Measurements from ENCODE around the gene TRDMT1.
A peak's percentile ranks its signal among the peaks of the same experiment; 100 is the strongest.

The TRDMT1 gene

DNA sequence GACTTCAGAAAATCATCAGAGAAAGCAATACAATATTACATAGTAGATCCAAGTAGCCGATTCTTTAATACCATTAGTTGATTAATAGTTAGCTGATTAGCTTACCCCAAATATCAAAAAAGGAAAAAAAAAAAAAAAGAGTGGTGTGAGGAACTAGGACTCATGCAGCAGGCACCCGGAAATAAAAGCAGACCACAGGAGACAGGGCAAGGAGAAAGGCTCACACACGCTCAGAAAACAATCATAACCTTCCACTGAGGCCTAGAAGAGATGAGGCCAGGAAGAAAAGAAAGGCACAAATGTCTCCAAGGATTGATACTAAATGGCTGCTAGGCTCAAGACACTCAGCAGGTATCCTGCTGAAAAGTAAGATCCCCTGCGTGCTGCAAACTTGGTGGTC lies 25.9 kb downstream of the TRDMT1 start:
- peak; percentile 65 for DNase-seq (ENCODE audit: low read depth)

DNA sequence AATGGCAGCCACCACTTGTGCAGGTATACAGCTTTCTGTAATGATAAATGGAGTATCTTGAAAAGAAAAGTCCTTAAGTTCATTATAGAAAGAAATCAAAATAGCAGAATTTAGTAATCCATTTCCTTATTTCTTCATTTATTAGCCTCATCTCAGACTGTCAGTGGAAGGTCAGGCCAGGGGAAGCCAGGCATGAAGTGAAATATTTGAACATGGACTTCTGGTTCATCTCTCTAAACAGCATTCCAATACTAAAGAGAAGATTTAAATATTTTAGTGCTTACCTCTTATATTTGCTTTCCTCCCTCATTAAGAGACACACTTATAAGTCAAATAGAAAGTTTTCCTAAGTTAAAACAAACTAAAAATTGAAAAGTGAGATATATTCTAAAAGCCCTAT lies 26.8 kb downstream of the TRDMT1 start:
- peak; percentile 67 for DNase-seq (ENCODE audit: low read depth)

DNA sequence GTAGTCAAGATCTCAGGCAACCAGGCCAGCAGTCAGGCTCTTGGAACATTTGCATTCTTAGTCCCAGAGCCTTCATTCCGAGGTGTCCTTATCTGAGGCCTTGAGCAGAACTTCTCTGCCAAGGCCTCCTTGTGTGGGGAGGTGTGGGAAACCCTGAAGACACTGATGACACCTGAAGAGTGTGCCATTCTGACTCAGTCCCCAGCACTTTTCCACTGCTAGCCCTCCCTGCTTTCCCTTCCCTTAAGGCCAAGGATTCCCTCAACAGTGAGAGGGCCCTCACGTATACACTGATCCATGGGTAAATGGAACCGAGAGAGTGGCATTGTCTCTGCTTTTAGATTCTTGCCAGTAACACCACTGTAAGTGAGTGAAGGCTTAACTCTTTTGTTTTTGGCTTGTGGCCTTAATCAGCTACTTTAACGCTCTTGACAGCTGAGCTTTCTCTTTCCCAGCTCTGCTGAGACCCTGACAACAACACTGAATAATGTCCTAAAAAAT lies 30.3 kb downstream of the TRDMT1 start:
- DNase-seq (ENCODE audit: low read depth), result no peak

GRCh38 chr10:17169803-17170202 lies 31.7 kb downstream of the TRDMT1 start:
- no peak for DNase-seq (ENCODE audit: low read depth)

DNA sequence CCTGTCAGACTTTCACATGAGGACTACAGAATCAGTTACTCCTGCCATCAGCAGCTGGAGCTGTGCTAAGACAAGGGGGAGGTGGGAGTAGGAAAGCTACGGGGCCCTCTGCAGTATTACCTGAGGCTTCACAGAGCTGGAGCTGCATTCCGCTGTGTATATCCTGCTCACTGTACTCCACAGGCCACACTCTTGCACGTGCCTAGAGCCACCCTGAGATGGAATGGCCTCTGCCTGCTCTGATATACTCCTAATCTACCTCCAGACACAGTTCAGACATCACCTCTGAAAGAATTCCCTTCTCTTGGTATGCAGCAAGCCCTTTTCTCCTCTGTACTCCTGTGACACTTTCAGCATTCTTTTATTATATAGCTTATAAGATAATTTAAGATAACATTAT lies 34.8 kb downstream of the TRDMT1 start:
- no peak for DNase-seq (ENCODE audit: low read depth)

GRCh38 chr10:17162828-17163227 lies 38.6 kb downstream of the TRDMT1 start:
- DNase-seq (ENCODE audit: low read depth), result no peak

DNA sequence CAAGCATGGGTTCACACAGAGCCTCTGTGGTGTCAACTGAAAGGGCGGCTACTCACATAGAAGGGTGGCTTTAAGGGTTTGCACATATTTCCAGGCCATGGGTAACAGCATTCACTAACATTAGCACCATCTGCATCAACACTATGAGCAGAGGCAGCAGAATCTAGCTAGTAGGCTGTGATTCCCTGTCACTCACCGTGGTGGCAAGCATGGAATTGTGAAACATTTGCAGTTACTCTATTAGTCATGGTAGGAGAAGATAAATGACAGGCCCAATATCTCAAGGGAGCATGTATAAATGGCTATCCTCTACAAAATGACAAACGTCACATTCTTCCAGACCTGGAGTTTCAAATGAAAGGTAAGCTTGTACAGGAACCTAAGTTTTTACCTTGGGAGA lies 39.7 kb downstream of the TRDMT1 start:
- DNase-seq (ENCODE audit: low read depth), result no peak

DNA sequence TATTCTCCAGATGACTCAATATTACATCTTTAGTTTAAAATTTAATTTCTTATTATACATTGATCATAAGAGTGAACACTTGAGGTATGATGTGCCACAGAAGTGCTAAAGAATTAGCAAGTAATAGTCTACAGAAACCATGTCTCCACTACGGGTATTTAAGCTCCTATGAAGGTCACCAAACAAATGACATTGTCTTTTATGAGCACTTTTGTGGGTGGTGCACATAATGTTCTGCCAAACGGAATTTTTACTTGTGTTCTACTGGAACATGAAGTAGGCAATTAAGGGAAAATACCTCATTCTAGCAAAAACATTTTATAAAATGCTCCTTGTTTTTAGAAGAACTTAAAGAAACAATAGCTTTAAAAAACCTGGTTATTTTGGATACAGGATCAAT lies 44.4 kb downstream of the TRDMT1 start:
- DNase-seq (ENCODE audit: low read depth), result no peak

DNA sequence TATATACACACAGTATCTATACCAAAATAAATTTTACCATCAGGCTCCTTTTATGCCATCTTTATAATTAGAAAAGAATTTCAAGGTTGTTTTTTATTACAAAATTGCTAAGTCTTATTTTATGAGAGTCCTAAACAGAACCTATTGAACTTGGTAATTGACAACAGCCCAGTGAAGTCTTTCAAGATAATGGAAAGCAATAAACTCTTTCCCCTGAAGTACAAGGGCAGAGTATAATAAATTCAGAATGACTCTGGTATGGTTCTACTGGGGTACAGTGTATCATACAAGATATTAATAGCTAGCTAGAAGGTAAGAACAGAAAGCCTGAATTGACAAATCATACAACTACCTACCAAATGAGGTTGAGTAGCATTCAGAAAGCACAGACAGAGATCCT lies 45.6 kb downstream of the TRDMT1 start:
- DNase-seq (ENCODE audit: low read depth), result no peak

- DNase-seq (ENCODE audit: low read depth), result peak; percentile 24
Measured at GRCh38 chr10:17154116-17154515, 47.4 kb downstream of the TRDMT1 start.

DNA sequence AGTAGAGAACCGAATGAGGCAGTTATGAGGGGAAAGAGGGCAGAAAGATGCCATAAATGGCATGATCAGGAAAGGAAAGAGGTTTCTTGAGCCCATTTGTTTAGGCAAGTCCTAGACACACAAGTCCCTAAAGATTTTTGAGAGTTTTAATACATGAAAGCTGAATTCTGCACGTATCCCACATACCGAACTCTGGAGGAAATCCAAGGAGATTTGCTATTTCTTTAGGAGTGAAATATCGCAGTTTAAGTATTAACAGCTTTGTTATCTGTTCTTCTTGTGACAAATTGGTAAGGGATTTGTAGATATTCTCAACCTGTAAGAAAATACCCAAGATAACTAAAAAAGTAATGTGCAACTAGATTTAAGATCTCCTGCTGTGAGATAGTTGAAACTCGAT lies 48.2 kb downstream of the TRDMT1 start:
- DNase-seq (ENCODE audit: low read depth), result no peak

GRCh38 chr10:17151716-17152115 lies 49.8 kb downstream of the TRDMT1 start:
- no peak for DNase-seq (ENCODE audit: low read depth)

DNA sequence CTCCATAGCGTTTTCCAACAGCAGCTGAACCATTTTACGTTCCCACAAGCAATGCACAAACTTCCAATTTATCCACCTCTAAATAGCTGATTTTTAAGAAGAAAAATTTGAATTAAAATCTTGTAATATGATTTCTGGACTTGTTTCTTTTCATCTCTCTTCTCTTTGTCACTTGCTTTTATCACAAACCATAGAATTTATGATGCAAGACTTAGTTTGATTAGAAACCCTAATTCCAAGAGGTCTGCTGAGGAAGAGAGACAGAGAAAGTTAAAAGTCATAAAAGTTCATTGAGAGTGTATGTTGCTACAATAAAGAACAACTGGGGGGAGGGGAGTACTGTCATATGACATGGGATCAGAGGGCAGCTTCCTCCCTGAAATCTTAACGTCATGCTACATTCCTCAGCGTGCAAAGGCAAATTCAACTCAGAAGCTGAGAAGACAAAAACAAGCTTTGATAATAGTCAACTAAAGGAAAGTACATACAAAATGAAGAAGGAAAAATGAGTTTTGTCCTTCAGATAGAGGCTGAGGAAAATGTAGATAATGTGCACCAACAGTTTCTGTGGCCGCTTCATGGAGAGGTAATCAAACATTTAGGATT lies 53.5 kb downstream of the TRDMT1 start:
- DNase-seq (ENCODE audit: low read depth), result no peak

DNA sequence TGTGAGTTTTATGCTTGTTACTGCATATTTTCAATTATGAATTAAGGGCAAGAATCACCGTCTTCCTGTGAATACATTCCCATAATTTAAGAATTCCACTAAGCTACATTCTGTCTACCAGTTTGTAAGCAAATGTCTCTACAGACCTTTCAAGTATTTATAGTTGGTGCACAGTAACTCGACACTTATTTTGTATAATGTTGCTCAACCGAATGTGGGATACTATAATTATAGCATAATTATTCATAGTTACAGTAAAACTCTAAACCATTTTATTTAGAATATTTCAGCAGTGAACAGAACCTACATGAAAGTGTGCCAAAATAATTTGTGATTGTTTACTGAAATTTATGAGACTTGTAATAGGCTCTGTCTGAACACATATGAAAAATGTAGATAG lies 54.6 kb downstream of the TRDMT1 start:
- DNase-seq (ENCODE audit: low read depth), result peak; percentile 28

DNA sequence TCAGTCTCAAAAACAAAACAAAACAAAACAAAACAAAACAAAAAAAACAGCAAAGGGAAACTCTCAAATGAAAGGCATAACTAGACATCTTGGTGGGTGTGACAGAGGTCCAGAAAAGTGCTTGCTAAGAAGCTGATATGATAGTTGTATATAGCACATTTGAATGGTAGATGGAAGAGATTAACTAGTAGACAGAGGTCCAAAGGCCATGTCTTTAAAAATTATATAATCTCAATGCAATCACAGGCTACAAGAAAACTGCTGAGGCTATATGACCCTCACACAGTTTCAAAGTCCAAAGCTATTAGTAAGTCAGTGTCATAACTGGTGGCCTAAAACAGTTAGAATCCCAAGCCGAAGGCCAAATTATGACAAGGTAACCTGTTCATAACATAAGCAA lies 56.2 kb downstream of the TRDMT1 start:
- no peak for DNase-seq (ENCODE audit: low read depth)

GRCh38 chr10:17144757-17145156 lies 56.7 kb downstream of the TRDMT1 start:
- no peak for DNase-seq (ENCODE audit: low read depth)

- DNase-seq (ENCODE audit: low read depth), result no peak
Measured at GRCh38 chr10:17144032-17144431, 57.4 kb downstream of the TRDMT1 start.

- DNase-seq (ENCODE audit: low read depth), result peak; percentile 41
Measured at GRCh38 chr10:17143055-17143690, 58.3 kb downstream of the TRDMT1 start.

DNA sequence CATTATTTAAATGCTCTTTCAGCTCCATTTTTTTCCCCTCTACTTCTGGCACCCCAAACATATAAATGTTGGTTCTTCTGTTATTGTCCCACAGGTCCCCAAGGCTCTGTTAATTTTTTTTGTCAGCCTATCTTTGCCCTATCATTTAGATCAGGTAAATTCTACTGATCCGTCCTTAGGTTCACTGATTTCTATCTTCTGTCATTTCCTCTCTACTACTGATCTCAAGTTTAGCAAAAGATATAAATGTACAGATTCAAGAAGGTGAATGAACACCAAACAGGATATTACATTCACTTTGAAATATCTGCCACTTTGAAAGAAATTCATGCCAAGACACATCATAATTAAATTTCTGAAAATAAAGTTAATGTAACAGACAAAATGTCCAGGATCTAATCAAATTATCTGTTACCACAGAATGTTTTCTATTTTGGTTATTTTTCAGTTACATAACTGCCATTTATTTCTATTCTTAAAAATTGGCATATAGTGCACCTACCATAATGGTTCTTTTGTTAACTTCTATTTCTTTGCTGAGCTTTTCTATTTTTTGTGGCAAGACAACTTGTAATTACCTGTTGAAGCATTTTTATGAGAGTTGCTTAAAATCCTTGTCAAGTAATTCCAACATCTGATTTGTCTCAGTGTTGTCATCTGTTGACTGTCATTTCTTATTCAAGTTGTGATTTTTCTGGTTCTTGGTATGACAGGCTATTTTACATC lies 59.8 kb downstream of the TRDMT1 start:
- no peak for DNase-seq (ENCODE audit: low read depth)

- no peak for DNase-seq (ENCODE audit: low read depth)
Measured at GRCh38 chr10:17140386-17140761, 61.1 kb downstream of the TRDMT1 start.

- DNase-seq (ENCODE audit: low read depth), result no peak
Measured at GRCh38 chr10:17138460-17139042, 62.9 kb downstream of the TRDMT1 start.

- peak; percentile 35 for DNase-seq (ENCODE audit: low read depth)
Measured at GRCh38 chr10:17134737-17135260, 66.7 kb downstream of the TRDMT1 start.

GRCh38 chr10:17134282-17134681 lies 67.2 kb downstream of the TRDMT1 start:
- DNase-seq (ENCODE audit: low read depth), result no peak

Data from EH (cell line).